ENCODE results near the gene LRP1. TPM values are rescaled to one million over a fixed set of nuclear protein-coding genes. Genes with fewer than 3 reads are reported as not detected.

LRP1 gene
- total and polyA plus RNA-seq, 2 of the 4 experiments (the other 2 are of a cell fraction) = 73.1 to 142 TPM

DNA sequence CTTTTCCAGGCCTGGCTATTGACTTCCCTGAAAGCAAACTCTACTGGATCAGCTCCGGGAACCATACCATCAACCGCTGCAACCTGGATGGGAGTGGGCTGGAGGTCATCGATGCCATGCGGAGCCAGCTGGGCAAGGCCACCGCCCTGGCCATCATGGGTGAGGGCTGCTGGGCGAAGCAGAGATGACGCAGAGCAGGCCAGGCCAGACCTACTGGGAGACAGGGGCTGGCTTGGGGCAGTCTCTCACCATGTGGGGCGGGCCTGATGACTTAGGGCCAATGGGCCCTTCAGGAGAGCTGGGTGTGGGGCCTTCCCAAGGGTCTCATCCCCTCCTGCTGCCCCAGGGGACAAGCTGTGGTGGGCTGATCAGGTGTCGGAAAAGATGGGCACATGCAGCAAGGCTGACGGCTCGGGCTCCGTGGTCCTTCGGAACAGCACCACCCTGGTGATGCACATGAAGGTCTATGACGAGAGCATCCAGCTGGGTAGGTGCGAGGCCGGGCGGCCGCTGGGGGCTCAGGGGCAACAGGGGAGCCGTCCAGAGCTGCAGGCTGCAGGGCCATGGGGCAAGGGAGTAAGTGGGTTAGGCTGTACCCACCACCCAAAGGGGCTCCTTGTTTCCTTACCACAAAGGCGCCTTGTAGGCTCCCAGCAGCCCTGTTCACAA lies 52.2 kb downstream of the LRP1 start:
- TF ChIP-seq POLR2A (IDR thresholded peaks at IDR 0.05; ENCODE audit: low read depth, low read length) (no peak), CHD1 (IDR thresholded peaks at IDR 0.05; ENCODE audit: low read depth, low read length) (no peak), MXI1 (IDR thresholded peaks at IDR 0.05; ENCODE audit: borderline replicate concordance, low read depth, low read length) (no peak), RCOR1 (IDR thresholded peaks at IDR 0.05; ENCODE audit: insufficient replicate concordance, low read length) (no peak), RFX5 (IDR thresholded peaks at IDR 0.05; ENCODE audit: low read depth, low read length) (no peak), SMC3 (IDR thresholded peaks at IDR 0.05; ENCODE audit: low read depth, low read length) (no peak), FOS (IDR thresholded peaks at IDR 0.05; ENCODE audit: low read depth, low read length) (no peak), CEBPB (IDR thresholded peaks at IDR 0.05; ENCODE audit: low read depth, low read length) (no peak), BHLHE40 (IDR thresholded peaks at IDR 0.05; ENCODE audit: low read depth, low read length) (no peak), NFE2L2 (IDR thresholded peaks at IDR 0.05; ENCODE audit: low read depth, low read length) (no peak), MAFK (IDR thresholded peaks at IDR 0.05; ENCODE audit: low read depth, low read length) (no peak), RAD21 (IDR thresholded peaks at IDR 0.05; ENCODE audit: low read length) (no peak), MAZ (IDR thresholded peaks at IDR 0.05; ENCODE audit: borderline replicate concordance, low read depth, low read length) (no peak)
- TF ChIP-seq, protein P1, sequence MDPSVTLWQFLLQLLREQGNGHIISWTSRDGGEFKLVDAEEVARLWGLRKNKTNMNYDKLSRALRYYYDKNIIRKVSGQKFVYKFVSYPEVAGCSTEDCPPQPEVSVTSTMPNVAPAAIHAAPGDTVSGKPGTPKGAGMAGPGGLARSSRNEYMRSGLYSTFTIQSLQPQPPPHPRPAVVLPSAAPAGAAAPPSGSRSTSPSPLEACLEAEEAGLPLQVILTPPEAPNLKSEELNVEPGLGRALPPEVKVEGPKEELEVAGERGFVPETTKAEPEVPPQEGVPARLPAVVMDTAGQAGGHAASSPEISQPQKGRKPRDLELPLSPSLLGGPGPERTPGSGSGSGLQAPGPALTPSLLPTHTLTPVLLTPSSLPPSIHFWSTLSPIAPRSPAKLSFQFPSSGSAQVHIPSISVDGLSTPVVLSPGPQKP (IDR thresholded peaks at IDR 0.05; ENCODE audit: borderline replicate concordance, low read depth, low read length) = no peak
- TF ChIP-seq, protein P2, sequence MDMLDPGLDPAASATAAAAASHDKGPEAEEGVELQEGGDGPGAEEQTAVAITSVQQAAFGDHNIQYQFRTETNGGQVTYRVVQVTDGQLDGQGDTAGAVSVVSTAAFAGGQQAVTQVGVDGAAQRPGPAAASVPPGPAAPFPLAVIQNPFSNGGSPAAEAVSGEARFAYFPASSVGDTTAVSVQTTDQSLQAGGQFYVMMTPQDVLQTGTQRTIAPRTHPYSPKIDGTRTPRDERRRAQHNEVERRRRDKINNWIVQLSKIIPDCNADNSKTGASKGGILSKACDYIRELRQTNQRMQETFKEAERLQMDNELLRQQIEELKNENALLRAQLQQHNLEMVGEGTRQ (IDR thresholded peaks at IDR 0.05; ENCODE audit: low read depth, low read length) = no peak
- TF ChIP-seq, protein P3, sequence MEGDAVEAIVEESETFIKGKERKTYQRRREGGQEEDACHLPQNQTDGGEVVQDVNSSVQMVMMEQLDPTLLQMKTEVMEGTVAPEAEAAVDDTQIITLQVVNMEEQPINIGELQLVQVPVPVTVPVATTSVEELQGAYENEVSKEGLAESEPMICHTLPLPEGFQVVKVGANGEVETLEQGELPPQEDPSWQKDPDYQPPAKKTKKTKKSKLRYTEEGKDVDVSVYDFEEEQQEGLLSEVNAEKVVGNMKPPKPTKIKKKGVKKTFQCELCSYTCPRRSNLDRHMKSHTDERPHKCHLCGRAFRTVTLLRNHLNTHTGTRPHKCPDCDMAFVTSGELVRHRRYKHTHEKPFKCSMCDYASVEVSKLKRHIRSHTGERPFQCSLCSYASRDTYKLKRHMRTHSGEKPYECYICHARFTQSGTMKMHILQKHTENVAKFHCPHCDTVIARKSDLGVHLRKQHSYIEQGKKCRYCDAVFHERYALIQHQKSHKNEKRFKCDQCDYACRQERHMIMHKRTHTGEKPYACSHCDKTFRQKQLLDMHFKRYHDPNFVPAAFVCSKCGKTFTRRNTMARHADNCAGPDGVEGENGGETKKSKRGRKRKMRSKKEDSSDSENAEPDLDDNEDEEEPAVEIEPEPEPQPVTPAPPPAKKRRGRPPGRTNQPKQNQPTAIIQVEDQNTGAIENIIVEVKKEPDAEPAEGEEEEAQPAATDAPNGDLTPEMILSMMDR (conservative IDR thresholded peaks at IDR 0.05; ENCODE audit: low read depth, low read length) = no peak
- Histone ChIP-seq H2BK15ac (ENCODE audit: low read depth, low read length) (no peak overlapping the region), H2BK120ac (ENCODE audit: low read depth, low read length) (no peak overlapping the region), H3K18ac (ENCODE audit: low read depth, low read length) (no peak overlapping the region), H4K20me1 (ENCODE audit: insufficient read depth, low read length) (peaks cover 24% of the 10 kb centered on the region), H3K14ac (replicated peaks; ENCODE audit: low read depth, low read length) (no peak overlapping the region), H2AK5ac (ENCODE audit: low read depth, low read length) (no peak overlapping the region), H3K36me3 (ENCODE audit: control insufficient read depth, insufficient read depth, low read length) (peaks cover 93% of the 10 kb centered on the region), H3K9ac (ENCODE audit: low read depth, low read length) (no peak overlapping the region), H4K8ac (ENCODE audit: low read depth in 2 of 2, low read length in 2 of 2) (no peak overlapping the region), H3K56ac (ENCODE audit: extremely low read depth, insufficient read depth, low read length) (no peak overlapping the region), H3K4me1 (ENCODE audit: control insufficient read depth, insufficient read depth, low read length) (no peaks in the 10 kb centered on the region), H3K4me2 (ENCODE audit: low read depth, low read length) (no peak overlapping the region), H3K9me3 (ENCODE audit: control insufficient read depth, insufficient read depth, low read length) (no peaks in the 10 kb centered on the region), H2BK20ac (ENCODE audit: low read depth, low read length) (no peak overlapping the region), H3K4me3 (ENCODE audit: insufficient read depth, low read depth, low read length) (no peak overlapping the region), H4K91ac (ENCODE audit: insufficient read depth, low read depth, low read length) (no peak overlapping the region), H4K5ac (ENCODE audit: low read depth, low read length) (no peak overlapping the region), H3K4ac (ENCODE audit: low read depth, low read length) (no peak overlapping the region), H3K27ac (ENCODE audit: insufficient read depth, low read length) (no peak overlapping the region), H2BK5ac (ENCODE audit: low read depth, low read length, poor library complexity, severe bottlenecking) (no peak overlapping the region), H3K23ac (ENCODE audit: low read depth, low read length) (no peak overlapping the region), H2AK9ac (replicated peaks; ENCODE audit: low read depth, low read length, poor library complexity) (no peak overlapping the region), H3K79me1 (ENCODE audit: low read depth in 1 of 2, low read length in 2 of 2) (peaks cover 8 to 40% of the 10 kb centered on the region in 2 experiments), H3K27me3 (ENCODE audit: control insufficient read depth, insufficient read depth, low read length) (no peaks in the 10 kb centered on the region), H3K9me1 (ENCODE audit: insufficient read depth, low read length) (no peaks in the 10 kb centered on the region), H2AFZ (replicated peaks; ENCODE audit: low read length, poor library complexity) (no peak overlapping the region)
- in situ Hi-C loops (cut with MboI; ENCODE audit: low sequenced_read_pairs) = no loop called here
- 95% methylated on average over 12 of the region's 20 CpGs; no CpG with 5 or more reads in 1 of the 2 experiments for WGBS, 2 experiments (ENCODE audit: extremely low coverage in 2 of 2, insufficient read length in 1 of 2)
- POLR2A ChIA-PET (ENCODE audit: unreplicated experiment) = no interaction called here
- intact Hi-C loops (cut with micrococcal nuclease) = no loop called here
- dilution Hi-C loops (cut with HindIII; ENCODE audit: low sequenced_read_pairs, unreplicated experiment) = no loop called here
- ATAC-seq (ENCODE audit: low read depth) (no peak), DNase-seq (no peak)
- no TSS peak for BruUV-seq (replicated peaks)
- CTCF ChIA-PET = no interaction called here

Measured in IMR-90 (cell line).